HEK293 (cell line): Measurements from ENCODE around the gene PBXIP1.
A peak's percentile ranks its signal among the peaks of the same experiment; 100 is the strongest.

Experiments
- CTCF ChIA-PET: fragments of 350-600 bp; formaldehyde crosslinking; extraction: SDS; loops from one replicate; lab custom pipeline; 2021; ENCODE audit warnings: antibody characterized with exemption; lab: Yijun Ruan, JAX
- POLR2A ChIA-PET: fragments of 300-600 bp; formaldehyde crosslinking; extraction: SDS; loops from one replicate; lab custom pipeline; 2020; ENCODE audit warnings: antibody characterized with exemption, inconsistent platforms; lab: Yijun Ruan, JAX
- H3K27ac ChIP-seq: fragments of 200-500 bp; sonication (Bioruptor generic); 2 replicates; pipeline ENCODE4 v1.5.1; 2014; ENCODE audit warnings: low read depth, low read length, control low read depth, inconsistent platforms; ENCODE audit errors: extremely low read depth
- H3K36me3 ChIP-seq, 2 experiments: fragments of 200-500 bp in 1 of 2; sonication (Bioruptor generic) in 1 of 2; 1 replicate in 1 of 2; 2 replicates in 1 of 2; pipeline ENCODE4 v1.5.1; 2014 to 2017; ENCODE audit warnings: inconsistent platforms in 2 of 2, low read length in 2 of 2; ENCODE audit not compliant: control insufficient read depth in 2 of 2, insufficient read depth in 1 of 2
- H3K4me1 ChIP-seq: fragments of 200-500 bp; sonication (Bioruptor generic); 2 replicates; pipeline ENCODE4 v1.5.1; 2014; ENCODE audit warnings: mild to moderate bottlenecking, low read length, inconsistent platforms; ENCODE audit not compliant: control insufficient read depth, insufficient read depth
- H3K4me3 ChIP-seq: 2 replicates; pipeline ENCODE4 v1.5.1; 2011; ENCODE audit warnings: low read depth, mild to moderate bottlenecking, control low read depth, low read length, moderate library complexity
- H3K9me3 ChIP-seq: fragments of 200-500 bp; sonication (Bioruptor generic); 2 replicates; pipeline ENCODE4 v1.5.1; 2014; ENCODE audit warnings: low read depth, low read length, inconsistent platforms; ENCODE audit not compliant: control insufficient read depth, insufficient read depth
- HOXA7 ChIP-seq: sonication (generic); formaldehyde crosslinking; IDR thresholded peaks from 2 replicates; pipeline ENCODE4 v1.8.1; 2022; ENCODE audit warnings: missing genetic modification reagents, borderline replicate concordance
- HOXD13 ChIP-seq: sonication (generic); formaldehyde crosslinking; IDR thresholded peaks from 2 replicates; pipeline ENCODE4 v1.8.0; 2022; ENCODE audit warnings: missing genetic modification reagents, borderline replicate concordance
- KLF7 ChIP-seq: fragments of 450-650 bp; formaldehyde crosslinking; IDR thresholded peaks from 2 replicates; pipeline ENCODE4 v1.5.1; 2016; ENCODE audit warnings: missing biosample characterization, missing genetic modification characterization, borderline replicate concordance
- MYNN ChIP-seq: fragments of 450-650 bp; formaldehyde crosslinking; IDR thresholded peaks from 2 replicates; pipeline ENCODE4 v1.5.1; 2016; ENCODE audit warnings: missing biosample characterization, missing genetic modification characterization, borderline replicate concordance
- OSR2 ChIP-seq: fragments of 450-650 bp; formaldehyde crosslinking; IDR thresholded peaks from 2 replicates; pipeline ENCODE4 v1.5.1; 2016; ENCODE audit warnings: missing biosample characterization, missing genetic modification characterization
- OVOL3 ChIP-seq: fragments of 450-650 bp; formaldehyde crosslinking; IDR thresholded peaks from 2 replicates; pipeline ENCODE4 v1.5.1; 2016; ENCODE audit warnings: missing biosample characterization, missing genetic modification characterization
- PBX3 ChIP-seq: sonication (generic); formaldehyde crosslinking; IDR thresholded peaks from 2 replicates; pipeline ENCODE4 v1.8.1; 2022; ENCODE audit warnings: mild to moderate bottlenecking, moderate library complexity, missing genetic modification reagents
- SCRT1 ChIP-seq: fragments of 450-650 bp; formaldehyde crosslinking; IDR thresholded peaks from 2 replicates; pipeline ENCODE4 v1.5.1; 2016; ENCODE audit warnings: missing biosample characterization, missing genetic modification characterization, borderline replicate concordance
- SCRT2 ChIP-seq: fragments of 450-650 bp; formaldehyde crosslinking; IDR thresholded peaks from 2 replicates; pipeline ENCODE4 v1.5.1; 2016; ENCODE audit warnings: missing biosample characterization, missing genetic modification characterization
- SETDB1 ChIP-seq: IDR thresholded peaks from one replicate; pipeline ENCODE4 v1.6.1; 2017; ENCODE audit warnings: mild to moderate bottlenecking, low read length, moderate library complexity, mixed read lengths; ENCODE audit not compliant: insufficient read length
- SP2 ChIP-seq: fragments of 450-650 bp; formaldehyde crosslinking; IDR thresholded peaks from 2 replicates; pipeline ENCODE4 v1.5.1; 2016; ENCODE audit warnings: missing biosample characterization, missing genetic modification characterization
- ZBTB7A ChIP-seq: fragments of 450-650 bp; formaldehyde crosslinking; IDR thresholded peaks from 2 replicates; pipeline ENCODE4 v1.5.1; 2016; ENCODE audit warnings: low read depth, missing biosample characterization, missing genetic modification characterization
- ZFHX2 ChIP-seq: fragments of 450-650 bp; formaldehyde crosslinking; conservative IDR thresholded peaks from 2 replicates; pipeline ENCODE4 v1.5.1; 2016; ENCODE audit warnings: missing biosample characterization, missing genetic modification characterization
- ZFP41 ChIP-seq: fragments of 450-650 bp; formaldehyde crosslinking; IDR thresholded peaks from 2 replicates; pipeline ENCODE4 v1.5.1; 2016; ENCODE audit warnings: missing biosample characterization, missing genetic modification characterization, borderline replicate concordance
- ZNF155 ChIP-seq: fragments of 450-650 bp; formaldehyde crosslinking; IDR thresholded peaks from 2 replicates; pipeline ENCODE4 v1.5.1; 2016; ENCODE audit warnings: missing biosample characterization, missing genetic modification characterization
- ZNF202 ChIP-seq: fragments of 450-650 bp; formaldehyde crosslinking; IDR thresholded peaks from 2 replicates; pipeline ENCODE4 v1.5.1; 2016; ENCODE audit warnings: missing biosample characterization, missing genetic modification characterization, borderline replicate concordance
- ZNF223 ChIP-seq: fragments of 450-650 bp; formaldehyde crosslinking; IDR thresholded peaks from 2 replicates; pipeline ENCODE4 v1.5.1; 2016; ENCODE audit warnings: missing biosample characterization, missing genetic modification characterization
- ZNF23 ChIP-seq: fragments of 450-650 bp; formaldehyde crosslinking; IDR thresholded peaks from 2 replicates; pipeline ENCODE4 v1.5.1; 2016; ENCODE audit warnings: missing biosample characterization, missing genetic modification characterization, borderline replicate concordance
- ZNF239 ChIP-seq: fragments of 450-650 bp; formaldehyde crosslinking; IDR thresholded peaks from 2 replicates; pipeline ENCODE4 v1.5.1; 2016; ENCODE audit warnings: missing biosample characterization, missing genetic modification characterization
- ZNF248 ChIP-seq: fragments of 450-650 bp; formaldehyde crosslinking; IDR thresholded peaks from 2 replicates; pipeline ENCODE4 v1.5.1; 2017; ENCODE audit warnings: missing biosample characterization, missing genetic modification characterization
- ZNF335 ChIP-seq: fragments of 450-650 bp; formaldehyde crosslinking; conservative IDR thresholded peaks from 2 replicates; pipeline ENCODE4 v1.5.1; 2016; ENCODE audit warnings: missing biosample characterization, missing genetic modification characterization
- ZNF362 ChIP-seq: fragments of 450-650 bp; formaldehyde crosslinking; IDR thresholded peaks from 2 replicates; pipeline ENCODE4 v1.5.1; 2016; ENCODE audit warnings: missing biosample characterization, missing genetic modification characterization
- ZNF366 ChIP-seq: fragments of 450-650 bp; formaldehyde crosslinking; conservative IDR thresholded peaks from 2 replicates; pipeline ENCODE4 v1.5.1; 2016; ENCODE audit warnings: missing biosample characterization, missing genetic modification characterization
- ZNF37A ChIP-seq: fragments of 450-650 bp; IDR thresholded peaks from 2 replicates; pipeline ENCODE4 v1.5.1; 2018; ENCODE audit warnings: missing biosample characterization, missing genetic modification characterization
- ZNF391 ChIP-seq: fragments of 450-650 bp; formaldehyde crosslinking; IDR thresholded peaks from 2 replicates; pipeline ENCODE4 v1.5.1; 2016; ENCODE audit warnings: low read depth, missing biosample characterization, missing genetic modification characterization, borderline replicate concordance
- ZNF416 ChIP-seq: fragments of 450-650 bp; formaldehyde crosslinking; IDR thresholded peaks from 2 replicates; pipeline ENCODE4 v1.5.1; 2016; ENCODE audit warnings: missing biosample characterization, missing genetic modification characterization
- ZNF433 ChIP-seq: fragments of 450-650 bp; formaldehyde crosslinking; IDR thresholded peaks from 2 replicates; pipeline ENCODE4 v1.5.1; 2016; ENCODE audit warnings: missing biosample characterization, missing genetic modification characterization, low read depth
- ZNF449 ChIP-seq: fragments of 450-650 bp; formaldehyde crosslinking; IDR thresholded peaks from 2 replicates; pipeline ENCODE4 v1.5.1; 2017; ENCODE audit warnings: missing biosample characterization, mild to moderate bottlenecking, missing genetic modification characterization, moderate library complexity
- ZNF510 ChIP-seq: fragments of 450-650 bp; formaldehyde crosslinking; IDR thresholded peaks from 2 replicates; pipeline ENCODE4 v1.5.1; 2018; ENCODE audit warnings: mild to moderate bottlenecking, missing genetic modification characterization, missing biosample characterization; ENCODE audit not compliant: insufficient replicate concordance
- ZNF514 ChIP-seq: fragments of 450-650 bp; formaldehyde crosslinking; IDR thresholded peaks from 2 replicates; pipeline ENCODE4 v1.5.1; 2016; ENCODE audit warnings: missing biosample characterization, missing genetic modification characterization
- ZNF677 ChIP-seq: fragments of 450-650 bp; IDR thresholded peaks from 2 replicates; pipeline ENCODE4 v1.5.0; 2018; ENCODE audit warnings: missing biosample characterization, mild to moderate bottlenecking, missing genetic modification characterization, moderate library complexity
- ZNF776 ChIP-seq: fragments of 450-650 bp; formaldehyde crosslinking; IDR thresholded peaks from 2 replicates; pipeline ENCODE4 v1.5.0; 2017; ENCODE audit warnings: missing biosample characterization, missing genetic modification characterization, borderline replicate concordance
- ZSCAN23 ChIP-seq: fragments of 450-650 bp; formaldehyde crosslinking; IDR thresholded peaks from 2 replicates; pipeline ENCODE4 v1.5.1; 2016; ENCODE audit warnings: missing biosample characterization, missing genetic modification characterization
- TF ChIP-seq, protein P1 (sequence below): fragments of 450-650 bp; formaldehyde crosslinking; IDR thresholded peaks from 2 replicates; pipeline ENCODE4 v1.5.1; 2017; ENCODE audit warnings: missing biosample characterization, missing genetic modification characterization

PBXIP1 gene

GRCh38 chr1:154955039-154955717 lies 721 bp downstream of the PBXIP1 start:
- ChIA-PET POLR2A (interaction anchor here (0.7 to 3.9 kb wide), 11 partner anchors 11 to 396 kb away, joined by 3 to 41 read pairs (median 5); partner anchors contain the start of genes ADAM15, FLAD1, LENEP and PMVK), CTCF (interaction anchor here (0.7 to 3.0 kb wide), 12 partner anchors 15 to 130 kb away, joined by 3 to 10 read pairs (median 6); partner anchors contain the start of genes ADAM15, FLAD1 and PMVK)
- Histone ChIP-seq H3K4me1 (peaks cover 2% of the 10 kb centered on the region; the same call in 1 of the 2 replicates), H3K9me3 (no peaks in the 10 kb centered on the region), H3K36me3 (peaks cover 3 to 30% of the 10 kb centered on the region in 2 experiments), H3K27ac (no peak overlapping the region), H3K4me3 (peak overlapping the region; percentile 59)
- no peak for TF ChIP-seq HOXD13 (CRISPR knock-in tag)
- no peak for TF ChIP-seq ZBTB7A (tag by site-specific recombination)
- TF ChIP-seq PBX3 (CRISPR knock-in tag): no peak
- no peak for TF ChIP-seq KLF7
- no peak for TF ChIP-seq ZSCAN23 (tag by site-specific recombination)
- TF ChIP-seq ZNF248 (tag by site-specific recombination): no peak
- no peak for TF ChIP-seq ZNF416 (tag by site-specific recombination)
- no peak for TF ChIP-seq ZNF433 (tag by site-specific recombination)
- no peak for TF ChIP-seq SETDB1
- TF ChIP-seq ZNF677 (tag by site-specific recombination): no peak
- TF ChIP-seq OSR2 (tag by site-specific recombination): no peak
- no peak for TF ChIP-seq ZFP41
- TF ChIP-seq ZNF37A (tag by site-specific recombination): no peak
- no peak for TF ChIP-seq ZNF510 (tag by site-specific recombination)
- TF ChIP-seq ZNF514 (tag by site-specific recombination): no peak
- no peak for TF ChIP-seq ZNF223 (tag by site-specific recombination)
- peak; percentile 40 for TF ChIP-seq ZNF366 (tag by site-specific recombination)
- no peak for TF ChIP-seq ZNF362 (tag by site-specific recombination)
- no peak for TF ChIP-seq MYNN (tag by site-specific recombination)
- TF ChIP-seq SCRT1 (tag by site-specific recombination): peak; percentile 73; the same call in 1 of the 2 replicates
- no peak for TF ChIP-seq ZNF776 (tag by site-specific recombination)
- TF ChIP-seq ZNF391: no peak
- no peak for TF ChIP-seq ZNF239 (tag by site-specific recombination)
- no peak for TF ChIP-seq ZNF155
- TF ChIP-seq ZNF449 (tag by site-specific recombination): no peak
- TF ChIP-seq OVOL3 (tag by site-specific recombination): no peak
- TF ChIP-seq, protein P1, sequence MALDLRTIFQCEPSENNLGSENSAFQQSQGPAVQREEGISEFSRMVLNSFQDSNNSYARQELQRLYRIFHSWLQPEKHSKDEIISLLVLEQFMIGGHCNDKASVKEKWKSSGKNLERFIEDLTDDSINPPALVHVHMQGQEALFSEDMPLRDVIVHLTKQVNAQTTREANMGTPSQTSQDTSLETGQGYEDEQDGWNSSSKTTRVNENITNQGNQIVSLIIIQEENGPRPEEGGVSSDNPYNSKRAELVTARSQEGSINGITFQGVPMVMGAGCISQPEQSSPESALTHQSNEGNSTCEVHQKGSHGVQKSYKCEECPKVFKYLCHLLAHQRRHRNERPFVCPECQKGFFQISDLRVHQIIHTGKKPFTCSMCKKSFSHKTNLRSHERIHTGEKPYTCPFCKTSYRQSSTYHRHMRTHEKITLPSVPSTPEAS (tag by site-specific recombination): no peak
- TF ChIP-seq ZNF335 (tag by site-specific recombination): no peak
- TF ChIP-seq SP2 (tag by site-specific recombination): no peak
- TF ChIP-seq ZFHX2: 0 out of 2 replicates have a peak, but pooled peaks have one; percentile 21
- TF ChIP-seq SCRT2 (tag by site-specific recombination): peak; percentile 98
- TF ChIP-seq ZNF202 (tag by site-specific recombination): no peak
- TF ChIP-seq HOXA7 (CRISPR knock-in tag): no peak
- no peak for TF ChIP-seq ZNF23
